Measurements from ENCODE around the gene CHMP6. TPM values are rescaled to one million over a fixed set of nuclear protein-coding genes. Genes with fewer than 3 reads are reported as not detected.

CHMP6 gene
- total RNA-seq, 1 donor from 2014 or later = 15.9 TPM

- Histone ChIP-seq H3K27ac (replicated peaks) (no peak overlapping the region), H3K27me3 (ENCODE audit: low read depth) (no peaks in the 10 kb centered on the region), H3K9me3 (replicated peaks) (no peaks in the 10 kb centered on the region), H3K4me3 (no peak overlapping the region), H3K36me3 (no peaks in the 10 kb centered on the region), H3K4me1 (peaks cover 98% of the 10 kb centered on the region)
- peak; percentile 42 for TF ChIP-seq CTCF (IDR thresholded peaks at IDR 0.05; ENCODE audit: borderline replicate concordance)
- intact Hi-C loops (cut with micrococcal nuclease) = no loop called here
- no peak for DNase-seq
Measured at GRCh38 chr17:81040791-81041337, 49.2 kb downstream of the CHMP6 start.

- DNase-seq = no peak
- Histone ChIP-seq H3K36me3 (no peaks in the 10 kb centered on the region), H3K4me3 (no peak overlapping the region), H3K27ac (replicated peaks) (peak overlapping the region; percentile 85), H3K27me3 (ENCODE audit: low read depth) (no peaks in the 10 kb centered on the region), H3K4me1 (peaks cover 98% of the 10 kb centered on the region), H3K9me3 (replicated peaks) (no peaks in the 10 kb centered on the region)
- intact Hi-C loops (cut with micrococcal nuclease) = no loop called here
- TF ChIP-seq CTCF (IDR thresholded peaks at IDR 0.05; ENCODE audit: borderline replicate concordance) = no peak
Measured at GRCh38 chr17:81042606-81043005, 51.0 kb downstream of the CHMP6 start.

- peak overlapping the region; percentile 85 for H3K27ac ChIP-seq (replicated peaks)
- TF ChIP-seq CTCF (IDR thresholded peaks at IDR 0.05; ENCODE audit: borderline replicate concordance) = no peak
- H3K4me3 ChIP-seq = peak overlapping the region; percentile 21
- no peaks in the 10 kb centered on the region for H3K36me3 ChIP-seq
- H3K27me3 ChIP-seq (ENCODE audit: low read depth) = no peaks in the 10 kb centered on the region
- H3K9me3 ChIP-seq (replicated peaks) = no peaks in the 10 kb centered on the region
- H3K4me1 ChIP-seq = peaks cover 97% of the 10 kb centered on the region
- no peak for DNase-seq
- intact Hi-C loops (cut with micrococcal nuclease) = no loop called here
Measured at GRCh38 chr17:81043319-81043724, 51.7 kb downstream of the CHMP6 start.

GRCh38 chr17:81043725-81044427 is 52.2 kb downstream of the CHMP6 start:
- H3K4me1 ChIP-seq = peaks cover 97% of the 10 kb centered on the region
- DNase-seq = no peak
- no peaks in the 10 kb centered on the region for H3K9me3 ChIP-seq (replicated peaks)
- no peaks in the 10 kb centered on the region for H3K36me3 ChIP-seq
- no peaks in the 10 kb centered on the region for H3K27me3 ChIP-seq (ENCODE audit: low read depth)
- H3K27ac ChIP-seq (replicated peaks) = peak overlapping the region; percentile 85
- intact Hi-C loops (cut with micrococcal nuclease) = no loop called here
- TF ChIP-seq CTCF (IDR thresholded peaks at IDR 0.05; ENCODE audit: borderline replicate concordance) = no peak
- peak overlapping the region; percentile 38 for H3K4me3 ChIP-seq

GRCh38 chr17:81044428-81044763 is 52.8 kb downstream of the CHMP6 start:
- Histone ChIP-seq H3K27ac (replicated peaks) (peak overlapping the region; percentile 85), H3K27me3 (ENCODE audit: low read depth) (no peaks in the 10 kb centered on the region), H3K9me3 (replicated peaks) (no peaks in the 10 kb centered on the region), H3K4me3 (peak overlapping the region; percentile 38), H3K36me3 (no peaks in the 10 kb centered on the region), H3K4me1 (peaks cover 97% of the 10 kb centered on the region)
- DNase-seq = no peak
- TF ChIP-seq CTCF (IDR thresholded peaks at IDR 0.05; ENCODE audit: borderline replicate concordance) = no peak
- intact Hi-C loops (cut with micrococcal nuclease) = no loop called here
